ENCODE data around the gene PCBP3.
"Not testable (repeated sequence)": the region's sequence is repeated elsewhere in the genome, so short reads cannot be mapped to it uniquely, and the experiment has no call there.

PCBP3 gene

DNA sequence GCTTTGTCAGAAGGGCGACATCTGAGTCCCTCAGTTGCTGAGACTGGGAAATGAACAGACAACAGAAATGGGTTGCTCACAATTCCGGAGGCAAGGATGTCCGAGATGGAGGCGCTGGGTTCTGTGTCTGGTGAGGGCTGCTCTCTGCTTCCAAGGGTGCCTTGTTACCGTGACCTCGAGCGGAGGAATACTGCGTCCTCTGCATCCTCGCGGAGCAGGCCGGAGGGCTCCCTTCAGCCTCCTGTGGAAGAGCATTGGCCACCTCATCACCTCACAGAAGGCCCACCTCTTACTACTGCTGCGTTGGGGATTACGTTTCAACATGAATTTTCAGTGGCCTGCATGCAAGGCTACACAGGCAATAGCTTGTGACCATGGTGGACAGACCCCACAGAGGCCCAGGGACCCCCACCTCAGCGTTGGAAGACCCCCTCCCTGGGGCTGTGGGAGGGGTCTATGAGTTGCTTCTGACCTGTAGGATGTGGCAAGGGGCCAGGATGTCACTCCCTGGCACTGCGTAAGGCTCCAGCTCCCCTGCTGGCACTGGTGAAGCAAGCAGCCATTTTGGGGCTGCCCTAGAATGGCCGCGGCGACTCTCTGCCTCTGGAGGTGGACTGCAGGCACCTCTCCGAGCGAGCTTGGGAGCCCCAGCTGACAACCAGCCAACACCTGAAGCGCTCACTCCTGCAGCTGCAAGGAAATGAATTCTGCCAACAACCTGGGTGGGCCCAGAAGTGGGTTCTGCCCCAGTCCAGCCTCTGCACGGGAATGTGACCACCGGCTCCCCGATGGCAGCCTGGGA, 301.7 kb downstream of the PCBP3 start:
- DNase-seq (ENCODE audit: low read depth), result no peak

DNA sequence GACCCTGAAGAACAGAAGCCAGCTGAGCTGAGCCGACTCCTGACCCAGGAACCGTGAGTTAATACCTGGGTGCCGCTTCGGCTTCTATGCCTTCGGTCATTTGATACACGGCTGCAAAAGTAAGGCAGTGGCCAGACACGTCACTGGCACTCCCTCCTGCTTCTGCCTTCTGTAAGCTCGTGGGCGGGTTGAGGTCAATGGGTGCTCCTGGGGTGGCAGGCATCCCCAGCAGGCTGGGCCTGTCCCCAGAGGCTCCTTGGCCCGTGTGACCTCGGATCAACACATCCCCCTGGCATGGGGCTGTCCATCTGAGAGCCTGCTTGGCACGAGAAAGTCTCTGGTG, 302.3 kb downstream of the PCBP3 start:
- DNase-seq (ENCODE audit: low read depth), result no peak

DNA sequence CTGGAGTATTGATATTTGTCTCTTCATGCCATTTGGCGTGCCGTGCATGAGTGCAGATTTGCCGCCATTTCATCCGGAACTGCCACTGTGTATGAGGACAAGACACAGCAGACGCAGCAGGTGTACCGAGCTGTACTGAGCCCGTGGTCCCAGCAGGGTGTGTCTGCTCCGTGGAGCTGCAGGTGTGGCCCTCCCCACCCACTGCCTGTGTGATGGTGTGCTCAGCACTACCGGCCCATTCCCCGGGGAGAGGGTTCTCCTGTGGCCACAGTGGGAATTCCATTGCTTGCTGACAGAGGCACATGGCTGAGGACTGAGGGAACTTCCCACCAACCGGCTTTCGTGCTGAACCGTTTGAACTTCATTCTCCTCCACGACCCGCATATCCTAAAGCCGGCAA, 303.8 kb downstream of the PCBP3 start:
- DNase-seq (ENCODE audit: low read depth), result no peak

DNA sequence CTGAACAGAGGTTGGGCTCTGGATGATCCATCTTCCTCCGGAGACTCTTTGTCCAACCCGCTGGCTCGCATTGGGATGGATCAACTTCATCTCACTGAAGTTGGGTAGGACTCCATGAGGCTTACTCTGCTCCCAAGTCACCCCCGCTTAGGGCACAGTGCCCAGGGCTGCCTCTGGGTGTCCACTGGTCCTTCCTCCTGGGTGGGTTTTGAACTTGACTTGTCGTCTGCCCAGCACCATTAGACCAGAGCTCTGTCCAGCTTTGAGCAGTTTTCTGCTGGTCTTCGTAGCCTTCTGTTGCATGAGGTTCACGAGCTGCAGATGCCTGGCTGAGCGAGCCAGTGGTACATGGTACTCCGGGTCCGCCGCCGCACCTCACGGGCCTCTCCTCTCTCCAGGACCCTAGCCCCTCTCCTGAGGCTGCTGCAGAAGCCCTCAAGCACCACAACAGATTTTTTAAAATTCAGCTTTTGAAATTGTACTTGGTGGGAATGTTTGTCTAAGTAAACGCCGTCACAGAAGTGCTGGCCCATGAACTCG, 304.3 kb downstream of the PCBP3 start:
- DNase-seq (ENCODE audit: low read depth), result no peak

DNA sequence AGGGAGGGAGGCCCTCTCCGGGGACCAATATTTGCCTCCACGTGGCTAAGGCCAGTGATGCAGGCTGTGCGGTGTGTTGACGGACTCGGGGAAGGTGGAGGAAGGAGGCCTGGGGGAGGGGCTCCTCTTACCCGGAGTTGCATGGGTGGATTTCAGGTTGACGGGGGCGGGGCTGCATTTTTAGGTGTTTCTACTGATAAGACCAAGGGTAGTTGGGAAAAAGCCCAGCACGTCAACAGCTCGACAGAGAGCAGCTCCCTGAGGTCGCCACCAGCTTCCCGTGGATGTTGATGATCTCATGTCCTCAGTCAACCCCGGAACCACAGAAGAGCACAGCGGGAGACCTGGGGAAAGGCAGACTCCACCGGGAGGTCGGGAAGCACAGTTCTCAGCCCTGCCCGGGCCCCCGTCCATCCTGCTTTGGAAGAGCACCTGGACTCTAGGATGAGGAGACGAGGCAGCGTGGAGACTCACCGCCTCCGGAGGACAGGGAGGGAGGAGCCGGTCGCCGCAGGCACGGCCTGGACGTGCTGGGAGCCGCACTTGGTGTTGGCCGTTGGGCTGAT, 305.1 kb downstream of the PCBP3 start:
- DNase-seq (ENCODE audit: low read depth), result no peak

DNA sequence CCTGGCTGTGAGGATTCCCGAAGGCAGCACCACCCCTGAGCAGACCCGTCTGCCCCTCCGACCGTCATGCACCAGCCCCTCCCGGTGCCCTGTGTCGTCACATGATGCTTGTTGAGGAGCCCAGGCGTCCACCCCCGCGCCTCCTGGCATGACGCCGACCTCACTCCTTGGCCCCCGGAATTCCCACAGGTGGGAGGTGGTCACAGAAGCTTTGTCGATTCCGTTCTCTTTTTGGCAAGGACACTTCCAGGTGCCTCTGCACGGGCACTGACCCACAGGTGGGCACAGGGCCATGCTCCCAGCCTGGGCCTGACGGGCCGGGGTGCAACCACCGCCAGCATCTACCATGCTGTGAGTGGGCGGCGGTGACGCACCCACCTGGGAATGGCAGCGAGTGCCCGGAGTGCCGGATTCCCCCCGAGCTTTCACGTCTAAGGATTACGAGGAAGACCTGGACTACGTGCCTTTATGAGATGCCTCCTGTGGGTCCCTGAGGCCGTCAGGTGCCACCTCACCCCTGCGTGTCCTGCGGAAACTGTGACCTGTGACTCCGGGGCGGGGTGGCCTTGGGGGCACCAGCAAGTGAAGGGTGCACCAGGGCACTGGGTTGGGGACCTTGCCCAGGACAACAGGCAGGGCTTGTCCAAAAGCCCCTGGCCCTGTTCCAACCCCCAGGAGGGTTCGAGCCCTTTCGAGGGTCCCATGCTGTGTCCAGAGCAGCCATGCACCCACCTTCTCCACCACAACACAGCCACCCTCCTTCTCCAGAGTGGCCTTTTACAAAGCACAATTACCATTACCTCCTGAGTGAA, 306.6 kb downstream of the PCBP3 start:
- no peak for DNase-seq (ENCODE audit: low read depth)

DNA sequence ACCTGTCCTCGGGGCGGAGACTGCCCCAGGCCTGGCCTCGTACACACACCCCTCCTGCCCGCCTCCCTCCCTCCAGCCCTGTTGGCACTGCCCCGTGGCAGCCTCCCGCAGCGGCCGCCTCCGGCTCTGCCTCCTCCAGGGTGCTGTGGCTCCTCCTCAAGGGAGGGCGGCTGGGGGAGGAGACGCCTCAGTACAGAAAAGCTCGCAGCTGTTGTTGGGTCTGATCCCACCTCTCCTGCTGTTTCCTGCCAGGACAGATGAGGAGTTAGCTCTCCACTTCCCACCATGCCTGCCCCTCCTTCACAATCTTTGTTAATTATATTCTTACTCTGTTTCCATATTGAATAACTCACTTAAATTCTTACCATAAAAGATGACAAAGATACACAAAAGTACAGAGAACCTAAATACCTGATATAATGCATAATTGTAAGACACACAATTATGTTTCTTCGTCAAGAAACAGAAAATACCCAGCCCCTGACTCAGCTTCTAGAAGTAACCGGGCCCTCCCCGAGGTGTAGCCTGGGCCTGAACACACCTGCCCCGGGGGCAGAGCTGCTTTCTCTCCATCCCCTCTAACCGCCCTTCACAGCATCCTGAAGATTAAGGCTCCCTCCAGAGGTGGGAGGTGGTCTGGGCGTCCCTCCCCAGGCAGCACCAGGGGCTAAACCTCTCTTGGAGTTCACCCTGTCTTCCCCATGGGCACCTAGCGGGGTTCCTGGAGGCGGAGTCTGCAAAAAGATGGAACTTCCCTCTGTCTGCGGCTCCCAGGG, 307.4 kb downstream of the PCBP3 start:
- no peak for DNase-seq (ENCODE audit: low read depth)

DNA sequence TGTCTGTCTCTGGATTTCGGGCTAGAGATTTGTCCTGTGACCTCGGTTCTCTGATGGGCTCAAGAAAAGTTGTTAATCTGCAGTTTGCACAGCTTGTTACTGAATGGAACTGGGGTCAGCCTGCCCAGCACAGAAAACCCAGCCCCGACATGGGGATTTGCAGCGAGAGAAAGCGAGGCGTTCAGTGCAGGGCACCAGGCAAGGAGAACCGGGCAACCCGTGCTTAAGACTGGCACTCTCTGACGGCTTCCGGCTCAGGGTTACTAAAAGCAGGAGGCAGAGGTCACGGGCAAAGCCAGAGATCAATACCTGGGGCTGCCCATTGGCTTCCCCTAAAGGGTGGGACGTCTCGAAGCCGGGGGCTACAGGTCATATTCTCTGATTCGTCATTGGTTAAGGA, 308.2 kb downstream of the PCBP3 start:
- no peak for DNase-seq (ENCODE audit: low read depth)

DNA sequence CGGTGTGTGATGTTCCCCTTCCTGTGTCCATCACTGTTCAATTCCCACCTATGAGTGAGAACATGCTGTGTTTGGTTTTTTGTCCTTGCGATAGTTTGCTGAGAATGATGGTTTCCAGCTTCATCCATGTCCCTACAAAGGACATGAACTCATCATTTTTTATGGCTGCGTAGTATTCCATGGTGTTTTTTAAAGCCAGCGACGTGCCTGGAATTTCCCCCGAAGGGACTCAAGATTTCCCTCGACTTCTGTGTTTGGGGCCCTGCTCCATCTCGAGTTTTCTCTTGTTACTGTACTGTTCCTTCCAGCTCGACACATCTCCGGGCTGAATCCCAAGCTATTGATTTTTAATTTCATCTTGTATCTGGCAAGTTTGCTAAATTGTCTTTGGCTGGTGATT, 309.0 kb downstream of the PCBP3 start:
- DNase-seq (ENCODE audit: low read depth), result not testable (repeated sequence)

DNA sequence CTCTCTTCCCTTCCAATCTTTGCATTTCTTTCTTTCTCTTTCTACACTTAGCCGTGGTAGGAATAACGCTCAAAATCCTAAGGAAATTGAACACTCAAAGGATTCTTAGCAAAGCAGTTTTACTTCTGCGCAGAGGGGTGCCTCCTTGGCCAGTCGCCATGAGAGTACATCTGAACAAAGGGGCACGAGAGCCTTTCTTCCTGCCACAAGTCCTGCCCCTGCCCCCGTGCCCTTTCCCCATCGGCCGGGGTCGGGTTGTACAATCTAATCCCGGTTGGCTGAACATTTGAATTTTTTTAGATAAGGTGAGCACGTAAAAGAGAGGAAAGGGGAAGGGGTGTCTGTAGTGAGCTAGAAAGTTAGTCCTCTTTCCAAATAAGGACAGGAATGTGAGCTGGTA, 309.4 kb downstream of the PCBP3 start:
- no peak for DNase-seq (ENCODE audit: low read depth)

DNA sequence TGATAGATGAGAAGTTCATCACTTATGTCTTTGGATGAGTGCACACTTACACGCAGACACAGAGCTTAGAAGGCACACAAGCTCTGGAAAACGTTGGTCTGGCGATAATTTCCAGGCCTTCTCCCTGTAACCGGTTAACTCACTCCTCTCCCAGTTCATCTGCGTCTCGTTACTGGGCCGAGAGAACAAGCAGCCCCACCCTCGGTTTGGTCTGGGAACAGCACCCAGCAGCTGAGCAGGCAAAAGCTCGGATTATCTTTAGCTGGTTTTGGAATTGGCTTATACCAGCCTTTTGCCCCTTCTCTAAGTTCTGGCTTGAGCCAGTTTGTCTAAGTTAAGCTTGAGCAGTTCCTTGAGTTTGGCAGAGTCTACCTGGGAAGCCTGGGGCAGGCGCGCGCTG, 310.7 kb downstream of the PCBP3 start:
- no peak for DNase-seq (ENCODE audit: low read depth)

DNA sequence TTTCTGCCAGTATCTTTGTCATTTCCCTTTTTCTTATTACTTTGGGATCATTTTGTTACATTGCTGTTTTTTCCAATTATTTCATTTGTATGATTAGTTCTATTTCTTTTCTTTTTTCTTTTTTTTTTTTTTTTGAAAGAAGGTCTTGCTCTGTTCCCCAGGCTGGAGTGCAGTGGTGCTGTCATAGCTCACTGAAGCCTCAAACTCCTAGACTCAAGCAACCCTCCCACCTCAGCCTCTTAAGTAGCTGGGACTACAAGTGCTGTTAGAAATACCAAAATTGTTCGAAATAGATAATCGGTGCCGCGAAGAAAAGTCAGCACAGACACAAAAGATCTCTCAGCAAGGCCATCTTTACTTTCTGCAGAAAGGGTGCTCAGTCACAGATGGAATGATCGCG, 311.4 kb downstream of the PCBP3 start:
- no peak for DNase-seq (ENCODE audit: low read depth)

DNA sequence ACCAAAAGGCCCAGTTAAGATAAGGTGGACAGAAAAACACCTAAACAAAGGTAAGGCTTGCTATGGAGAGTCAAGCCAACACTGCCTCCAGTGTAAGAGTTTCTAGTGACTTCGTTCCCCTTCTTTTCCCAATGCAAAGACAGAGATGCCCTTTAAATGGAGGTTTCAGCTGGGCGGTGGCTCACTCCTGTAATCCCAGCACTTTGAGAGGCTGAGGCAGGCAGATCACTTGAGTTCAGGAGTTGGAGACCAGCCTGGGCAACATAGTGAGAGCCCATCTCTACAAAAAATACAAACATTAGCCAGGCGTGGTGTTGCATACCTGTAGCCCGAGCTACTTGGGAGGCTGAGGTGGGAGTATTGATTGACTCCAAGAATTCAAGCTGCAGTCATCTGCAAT, 314.0 kb downstream of the PCBP3 start:
- DNase-seq (ENCODE audit: low read depth), result no peak

DNA sequence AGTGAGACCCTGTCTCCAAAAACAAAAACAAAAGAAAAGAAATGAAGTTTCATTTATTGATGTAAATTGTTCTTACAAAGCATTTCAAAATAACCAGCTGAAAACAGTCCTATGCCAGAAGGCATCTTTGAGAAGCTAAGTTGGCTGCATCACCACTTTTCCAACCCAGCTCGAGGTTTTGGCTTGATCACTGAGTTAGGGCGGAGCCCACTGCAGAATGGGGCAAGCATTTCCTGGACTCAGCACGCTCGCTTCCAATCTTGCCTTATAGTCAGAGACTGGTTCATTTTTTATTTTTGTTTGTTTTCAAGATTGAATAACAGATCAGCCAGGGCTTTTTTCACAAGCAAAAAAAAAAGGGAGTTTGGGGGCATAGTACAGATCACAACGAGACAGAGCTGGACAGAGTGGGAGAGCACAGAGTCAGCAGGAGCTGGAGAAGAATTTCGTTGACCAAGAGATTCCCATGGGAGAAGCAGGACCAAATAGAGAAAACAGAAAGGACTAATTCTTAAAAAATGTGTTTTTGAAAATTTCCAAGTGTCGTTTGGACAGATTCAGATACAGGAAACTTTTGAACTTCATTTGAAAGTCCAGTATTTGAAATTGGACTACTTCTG, 314.6 kb downstream of the PCBP3 start:
- no peak for DNase-seq (ENCODE audit: low read depth)

DNA sequence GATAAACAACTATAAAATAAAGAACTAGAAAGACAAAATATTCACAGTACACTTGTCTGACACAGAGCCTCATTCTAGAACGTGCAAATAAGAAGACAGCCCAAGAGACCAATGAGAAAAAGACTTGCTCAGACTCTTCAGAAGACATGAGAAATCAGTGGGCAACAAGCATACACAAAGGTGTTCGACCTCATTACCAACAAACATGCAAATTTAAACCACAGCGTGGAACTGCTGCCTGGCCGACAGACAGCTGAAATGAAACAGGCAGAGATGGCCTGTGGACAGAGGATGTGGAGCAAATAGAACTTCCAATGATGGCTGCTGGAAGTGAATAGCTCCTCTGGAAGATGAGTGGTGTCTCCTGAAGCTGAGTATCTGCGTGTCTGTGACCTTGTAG, 315.7 kb downstream of the PCBP3 start:
- DNase-seq (ENCODE audit: low read depth), result no peak

DNA sequence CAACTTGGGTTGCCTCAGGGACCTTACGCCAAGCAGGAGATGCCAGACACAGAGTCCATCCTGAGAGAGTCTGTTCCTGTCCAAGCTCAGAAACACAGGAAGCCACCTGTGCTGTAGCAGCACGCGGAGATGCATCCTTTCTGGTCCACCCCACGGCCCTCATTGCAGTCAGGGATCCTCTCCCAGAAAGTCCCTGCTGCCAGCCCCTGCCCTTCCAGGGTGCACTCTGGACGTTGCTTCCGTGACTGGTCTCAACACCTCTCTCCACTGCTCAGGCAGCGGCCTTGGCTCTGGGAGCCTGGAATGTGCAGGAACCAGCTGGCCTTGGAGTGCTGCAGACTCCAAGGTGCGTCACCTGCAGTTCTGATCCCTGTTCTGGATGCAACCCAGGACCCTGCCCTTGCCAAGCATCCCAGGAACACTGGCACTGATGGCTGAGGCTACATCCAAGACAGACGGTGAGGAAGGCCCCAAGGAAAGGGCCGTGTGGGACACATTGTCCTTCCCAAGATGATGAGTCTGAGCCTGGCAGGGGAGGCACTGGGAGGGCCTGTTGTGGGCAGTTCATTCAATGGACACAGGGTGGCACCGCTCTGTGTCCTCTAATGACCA, 316.4 kb downstream of the PCBP3 start:
- DNase-seq (ENCODE audit: low read depth), result no peak

DNA sequence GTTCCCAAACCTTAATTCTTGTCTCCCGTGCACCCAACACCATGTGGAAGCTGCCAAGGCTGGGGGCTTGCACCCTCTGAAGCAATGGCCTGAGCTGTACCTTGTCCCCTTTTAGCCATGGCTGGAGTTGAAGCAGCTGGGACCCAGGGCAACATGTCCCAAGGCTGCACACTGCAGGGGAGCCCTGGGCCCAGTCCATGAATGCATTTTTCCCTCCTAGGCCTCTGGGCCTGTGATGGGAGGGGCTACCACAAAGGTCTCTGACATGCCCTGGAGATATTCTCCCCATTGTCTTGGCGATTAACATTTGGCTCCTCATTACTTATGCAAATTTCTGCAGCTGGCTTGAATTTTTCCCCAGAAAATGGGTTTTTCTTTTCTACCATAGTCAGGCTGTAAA, 317.9 kb downstream of the PCBP3 start:
- DNase-seq (ENCODE audit: low read depth), result not testable (repeated sequence)

DNA sequence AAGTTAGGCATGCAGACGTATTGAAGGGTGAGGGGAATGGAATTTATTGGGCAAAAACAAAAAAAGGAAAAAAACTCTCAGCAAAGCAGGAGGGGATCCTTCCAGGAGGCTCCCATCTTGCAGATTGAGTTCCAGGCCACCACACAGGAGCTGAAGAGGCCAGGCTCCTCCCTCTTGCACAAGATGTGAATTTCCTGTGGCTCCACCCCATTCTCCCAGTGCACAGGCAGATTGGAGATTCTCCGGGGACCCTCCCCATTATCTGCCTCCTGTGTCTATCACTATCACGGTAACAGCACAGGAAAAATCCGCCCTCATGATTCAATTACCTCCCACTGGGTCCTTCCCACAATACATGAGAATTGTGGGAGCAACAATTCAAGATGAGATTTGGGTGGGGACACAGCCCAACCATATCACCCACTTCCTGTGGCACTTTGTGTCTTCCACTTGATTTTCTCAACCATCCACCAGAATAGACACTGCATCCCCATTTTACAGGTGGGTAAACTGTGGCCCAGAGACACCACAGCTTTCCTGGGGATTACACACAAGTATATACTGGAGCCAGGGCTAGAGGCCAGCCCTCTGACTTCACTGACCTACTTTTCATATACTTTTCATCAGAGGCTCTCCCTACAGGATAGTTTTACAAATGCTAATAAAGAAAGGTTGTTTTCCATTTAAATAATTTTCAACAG, 319.2 kb downstream of the PCBP3 start:
- DNase-seq (ENCODE audit: low read depth), result no peak

DNA sequence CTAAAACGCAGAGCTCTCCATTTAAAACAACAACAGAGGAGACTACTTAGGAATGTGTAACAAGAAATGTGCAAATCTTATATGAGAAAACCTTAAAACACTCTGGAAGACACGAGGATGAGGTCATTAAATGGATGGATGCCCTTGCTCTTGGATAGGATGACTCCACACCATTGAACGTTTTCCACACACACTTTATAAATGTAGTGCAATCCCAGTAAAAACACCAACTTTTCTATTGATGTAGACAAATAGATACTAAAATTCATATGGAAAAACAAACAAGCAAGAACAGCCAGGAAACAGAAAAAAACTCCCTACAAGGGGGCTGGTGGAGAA, 319.7 kb downstream of the PCBP3 start:
- no peak for DNase-seq (ENCODE audit: low read depth)

DNA sequence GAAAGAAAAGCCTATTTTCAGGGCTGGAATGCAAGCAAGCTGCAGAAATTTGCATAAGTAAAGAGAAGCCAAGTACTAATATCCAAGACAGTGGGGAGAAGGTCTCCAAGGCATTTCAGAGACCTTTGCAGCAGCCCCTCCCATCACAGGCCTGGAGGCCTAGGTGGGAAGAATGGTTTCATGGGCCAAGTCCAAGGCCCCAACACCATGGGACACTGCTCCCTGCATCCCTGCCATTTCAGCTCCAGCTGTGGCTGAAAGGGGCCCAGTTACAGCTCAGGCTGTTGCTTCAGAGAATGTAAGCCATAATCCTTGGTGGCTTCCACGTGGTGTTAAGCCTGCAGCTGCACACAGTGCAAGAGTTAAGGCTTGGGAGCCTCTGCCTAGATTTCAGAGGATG, 321.1 kb downstream of the PCBP3 start:
- DNase-seq (ENCODE audit: low read depth), result no peak
